ENCODE data around the gene CELF2. TPM values are rescaled to one million over a fixed set of nuclear protein-coding genes. Genes with fewer than 3 reads are reported as not detected.

CELF2 gene
- total and polyA plus RNA-seq, 2 experiments from 2014 or later: 14.4 to 26.5 TPM

- in situ Hi-C loops (cut with MboI): no loop called here
- no peak for TF ChIP-seq EZH2phosphoT487 (IDR thresholded peaks at IDR 0.05; ENCODE audit: insufficient read depth, low read depth)
- TF ChIP-seq EZH2 (IDR thresholded peaks at IDR 0.05; ENCODE audit: insufficient read depth, poor library complexity, severe bottlenecking): no peak
- Histone ChIP-seq H3K4me1 (ENCODE audit: insufficient read depth) (no peaks in the 10 kb centered on the region), H3K27me3 (replicated peaks; ENCODE audit: insufficient read depth) (no peaks in the 10 kb centered on the region), H3K4me2 (ENCODE audit: unreplicated experiment) (no peak overlapping the region), H3K4me3 (no peak overlapping the region), H3K79me2 (ENCODE audit: insufficient read depth) (no peaks in the 10 kb centered on the region), H3K9me3 (ENCODE audit: low read depth) (no peaks in the 10 kb centered on the region), H3F3A (ENCODE audit: insufficient read depth) (no peaks in the 10 kb centered on the region), H3K9me2 (ENCODE audit: insufficient read depth) (no peaks in the 10 kb centered on the region), H2AFZ (no peak overlapping the region), H4K20me1 (ENCODE audit: insufficient read depth) (no peaks in the 10 kb centered on the region), H3K36me3 (ENCODE audit: low read depth) (no peaks in the 10 kb centered on the region), H3K27ac (no peak overlapping the region), H3K9ac (no peak overlapping the region)
- DNase-seq: peak; percentile 11
- 63 to 72% methylated on average over 7 of the region's 7 CpGs for WGBS, 2 experiments (ENCODE audit: low coverage in 1 of 2, low lambda C conversion rate in 2 of 2, missing lambda C conversion rate in 2 of 2)
Observed at GRCh38 chr10:11381023-11381422, 363.4 kb downstream of the CELF2 start.

GRCh38 chr10:11381511-11381910 lies 363.8 kb downstream of the CELF2 start:
- TF ChIP-seq EZH2 (IDR thresholded peaks at IDR 0.05; ENCODE audit: insufficient read depth, poor library complexity, severe bottlenecking) (no peak), EZH2phosphoT487 (IDR thresholded peaks at IDR 0.05; ENCODE audit: insufficient read depth, low read depth) (no peak)
- H3K27me3 ChIP-seq (replicated peaks; ENCODE audit: insufficient read depth): no peaks in the 10 kb centered on the region
- H3K36me3 ChIP-seq (ENCODE audit: low read depth): no peaks in the 10 kb centered on the region
- no peaks in the 10 kb centered on the region for H3K9me2 ChIP-seq (ENCODE audit: insufficient read depth)
- no peaks in the 10 kb centered on the region for H3F3A ChIP-seq (ENCODE audit: insufficient read depth)
- no peaks in the 10 kb centered on the region for H4K20me1 ChIP-seq (ENCODE audit: insufficient read depth)
- no peak overlapping the region for H3K4me3 ChIP-seq
- 55 to 57% methylated on average over 5 of the region's 5 CpGs for WGBS, 2 experiments (ENCODE audit: low coverage in 1 of 2, low lambda C conversion rate in 2 of 2, missing lambda C conversion rate in 2 of 2)
- no peak overlapping the region for H3K4me2 ChIP-seq (ENCODE audit: unreplicated experiment)
- no peak for DNase-seq
- no peaks in the 10 kb centered on the region for H3K9me3 ChIP-seq (ENCODE audit: low read depth)
- no peaks in the 10 kb centered on the region for H3K79me2 ChIP-seq (ENCODE audit: insufficient read depth)
- in situ Hi-C loops (cut with MboI): no loop called here
- H3K4me1 ChIP-seq (ENCODE audit: insufficient read depth): no peaks in the 10 kb centered on the region
- H3K27ac ChIP-seq: no peak overlapping the region
- no peak overlapping the region for H2AFZ ChIP-seq
- H3K9ac ChIP-seq: no peak overlapping the region

- 67 to 68% methylated on average over 10 of the region's 10 CpGs for WGBS, 2 experiments (ENCODE audit: low coverage in 1 of 2, low lambda C conversion rate in 2 of 2, missing lambda C conversion rate in 2 of 2)
Observed at GRCh38 chr10:11382187-11382586, 364.5 kb downstream of the CELF2 start.

GRCh38 chr10:11386044-11386443 lies 368.4 kb downstream of the CELF2 start:
- H3K9me3 ChIP-seq (ENCODE audit: low read depth): no peaks in the 10 kb centered on the region
- H3K27ac ChIP-seq: no peak overlapping the region
- no peaks in the 10 kb centered on the region for H3K9me2 ChIP-seq (ENCODE audit: insufficient read depth)
- DNase-seq: no peak
- WGBS, 2 experiments (ENCODE audit: low coverage in 1 of 2, low lambda C conversion rate in 2 of 2, missing lambda C conversion rate in 2 of 2): 47 to 52% methylated on average over 8 of the region's 8 CpGs
- H4K20me1 ChIP-seq (ENCODE audit: insufficient read depth): no peaks in the 10 kb centered on the region
- no peaks in the 10 kb centered on the region for H3K79me2 ChIP-seq (ENCODE audit: insufficient read depth)
- no peaks in the 10 kb centered on the region for H3K4me1 ChIP-seq (ENCODE audit: insufficient read depth)
- no peak overlapping the region for H3K9ac ChIP-seq
- in situ Hi-C loops (cut with MboI): no loop called here
- H3K4me2 ChIP-seq (ENCODE audit: unreplicated experiment): no peak overlapping the region
- no peaks in the 10 kb centered on the region for H3K27me3 ChIP-seq (replicated peaks; ENCODE audit: insufficient read depth)
- TF ChIP-seq EZH2phosphoT487 (IDR thresholded peaks at IDR 0.05; ENCODE audit: insufficient read depth, low read depth) (no peak), EZH2 (IDR thresholded peaks at IDR 0.05; ENCODE audit: insufficient read depth, poor library complexity, severe bottlenecking) (no peak)
- no peak overlapping the region for H3K4me3 ChIP-seq
- no peaks in the 10 kb centered on the region for H3F3A ChIP-seq (ENCODE audit: insufficient read depth)
- no peak overlapping the region for H2AFZ ChIP-seq
- no peaks in the 10 kb centered on the region for H3K36me3 ChIP-seq (ENCODE audit: low read depth)

More at GRCh38 chr10:11382187-11382586, 364.5 kb downstream of the CELF2 start:
- H4K20me1 ChIP-seq (ENCODE audit: insufficient read depth): no peaks in the 10 kb centered on the region
- H3K36me3 ChIP-seq (ENCODE audit: low read depth): no peaks in the 10 kb centered on the region
- no peak overlapping the region for H3K9ac ChIP-seq
- no peaks in the 10 kb centered on the region for H3K4me1 ChIP-seq (ENCODE audit: insufficient read depth)
- no peak overlapping the region for H2AFZ ChIP-seq
- H3K4me2 ChIP-seq (ENCODE audit: unreplicated experiment): no peak overlapping the region
- no peaks in the 10 kb centered on the region for H3F3A ChIP-seq (ENCODE audit: insufficient read depth)
- no peaks in the 10 kb centered on the region for H3K9me2 ChIP-seq (ENCODE audit: insufficient read depth)
- TF ChIP-seq EZH2phosphoT487 (IDR thresholded peaks at IDR 0.05; ENCODE audit: insufficient read depth, low read depth): no peak
- no peak for TF ChIP-seq EZH2 (IDR thresholded peaks at IDR 0.05; ENCODE audit: insufficient read depth, poor library complexity, severe bottlenecking)
- no peak for DNase-seq
- H3K27me3 ChIP-seq (replicated peaks; ENCODE audit: insufficient read depth): no peaks in the 10 kb centered on the region
- H3K9me3 ChIP-seq (ENCODE audit: low read depth): no peaks in the 10 kb centered on the region
- no peak overlapping the region for H3K4me3 ChIP-seq
- in situ Hi-C loops (cut with MboI): no loop called here
- no peaks in the 10 kb centered on the region for H3K79me2 ChIP-seq (ENCODE audit: insufficient read depth)
- H3K27ac ChIP-seq: no peak overlapping the region

Data from GM23248 (cell line).